HepG2 (cell line): ENCODE data around the gene STK40. TPM values are rescaled to one million over a fixed set of nuclear protein-coding genes. Genes with fewer than 3 reads are reported as not detected.

Source experiments
- KIAA2018 ChIP-seq: sonication (generic); formaldehyde crosslinking; IDR thresholded peaks from 2 replicates; pipeline ENCODE4 v1.5.0; 2020; ENCODE audit warnings: mild to moderate bottlenecking, missing genetic modification reagents, borderline replicate concordance
- KLF11 ChIP-seq: IDR thresholded peaks from 2 replicates; pipeline ENCODE4 v1.6.1; 2016; ENCODE audit warnings: missing compliant biosample characterization
- MYNN ChIP-seq: sonication (generic); formaldehyde crosslinking; IDR thresholded peaks from 2 replicates; pipeline ENCODE4 v1.4.0; 2020; ENCODE audit warnings: mild to moderate bottlenecking, low read depth, missing genetic modification reagents
- NFKBIZ ChIP-seq: IDR thresholded peaks from 2 replicates; pipeline ENCODE4 v1.6.1; 2018; ENCODE audit warnings: missing genetic modification reagents, missing compliant biosample characterization
- PBX2 ChIP-seq: IDR thresholded peaks from 2 replicates; pipeline ENCODE4 v1.6.1; 2016; ENCODE audit warnings: control low read depth
- ZNF17 ChIP-seq: sonication (generic); formaldehyde crosslinking; IDR thresholded peaks from 2 replicates; pipeline ENCODE4 v1.5.0; 2020; ENCODE audit warnings: mild to moderate bottlenecking, missing genetic modification reagents
- ZNF230 ChIP-seq: sonication (generic); formaldehyde crosslinking; IDR thresholded peaks from 2 replicates; pipeline ENCODE4 v1.4.0; 2020; ENCODE audit warnings: mild to moderate bottlenecking, missing genetic modification reagents
- ZNF251 ChIP-seq: sonication (generic); formaldehyde crosslinking; IDR thresholded peaks from 2 replicates; pipeline ENCODE4 v1.9.0; 2021; ENCODE audit warnings: mild to moderate bottlenecking, missing genetic modification reagents
- ZNF281 ChIP-seq: sonication (generic); formaldehyde crosslinking; IDR thresholded peaks from 2 replicates; pipeline ENCODE4 v1.4.0; 2020; ENCODE audit warnings: missing genetic modification reagents, borderline replicate concordance
- ZNF691 ChIP-seq: sonication (generic); formaldehyde crosslinking; IDR thresholded peaks from 2 replicates; pipeline ENCODE4 v1.4.0; 2020; ENCODE audit warnings: missing genetic modification reagents, low read depth, mild to moderate bottlenecking, borderline replicate concordance
- ZNF761 ChIP-seq: sonication (generic); formaldehyde crosslinking; conservative IDR thresholded peaks from 2 replicates; pipeline ENCODE4 v1.4.0; 2020; ENCODE audit warnings: mild to moderate bottlenecking, missing genetic modification reagents
- polyA plus RNA-seq, 8 experiments: library from polyadenylated mRNA; depleted of rRNA in 3 of 8; stranded (reverse) in 7 of 8; unstranded in 1 of 8; fragments of >200 nt; fragmentation: Illumina TruSeq in 4 of 8; extraction: Trizol in 4 of 8; gene quantifications; 2 replicates each; pipeline versions ENCODE4 v1.2.1 to v1.2.3, GENCODE V29; 2011 to 2016; ENCODE audit warnings: low read depth in 4 of 8, missing spikeins in 1 of 8, mixed read lengths in 1 of 8; ENCODE audit not compliant: insufficient read depth in 1 of 8
- total RNA-seq, 5 experiments: library from RNA; depleted of rRNA; stranded (reverse); fragments of >200 nt; fragmentation: Illumina TruSeq; extraction: Trizol; gene quantifications; 2 replicates each; pipeline ENCODE4 v1.2.3, GENCODE V29; 2016; ENCODE audit warnings: low read depth in 1 of 5
- TF ChIP-seq, protein P1 (sequence below): sonication (generic); formaldehyde crosslinking; IDR thresholded peaks from 2 replicates; pipeline ENCODE4 v1.8.1; 2022; ENCODE audit warnings: low read depth, mild to moderate bottlenecking, missing genetic modification reagents

Gene STK40
- total and polyA plus RNA-seq, 2 of the 13 experiments (the other 11 are each of a cell fraction or from before 2014, with no cell fraction given): 33.8 to 35.1 TPM

GRCh38 chr1:36400825-36401601 is 15.3 kb upstream of the STK40 start (continued):
- TF ChIP-seq, protein P1, sequence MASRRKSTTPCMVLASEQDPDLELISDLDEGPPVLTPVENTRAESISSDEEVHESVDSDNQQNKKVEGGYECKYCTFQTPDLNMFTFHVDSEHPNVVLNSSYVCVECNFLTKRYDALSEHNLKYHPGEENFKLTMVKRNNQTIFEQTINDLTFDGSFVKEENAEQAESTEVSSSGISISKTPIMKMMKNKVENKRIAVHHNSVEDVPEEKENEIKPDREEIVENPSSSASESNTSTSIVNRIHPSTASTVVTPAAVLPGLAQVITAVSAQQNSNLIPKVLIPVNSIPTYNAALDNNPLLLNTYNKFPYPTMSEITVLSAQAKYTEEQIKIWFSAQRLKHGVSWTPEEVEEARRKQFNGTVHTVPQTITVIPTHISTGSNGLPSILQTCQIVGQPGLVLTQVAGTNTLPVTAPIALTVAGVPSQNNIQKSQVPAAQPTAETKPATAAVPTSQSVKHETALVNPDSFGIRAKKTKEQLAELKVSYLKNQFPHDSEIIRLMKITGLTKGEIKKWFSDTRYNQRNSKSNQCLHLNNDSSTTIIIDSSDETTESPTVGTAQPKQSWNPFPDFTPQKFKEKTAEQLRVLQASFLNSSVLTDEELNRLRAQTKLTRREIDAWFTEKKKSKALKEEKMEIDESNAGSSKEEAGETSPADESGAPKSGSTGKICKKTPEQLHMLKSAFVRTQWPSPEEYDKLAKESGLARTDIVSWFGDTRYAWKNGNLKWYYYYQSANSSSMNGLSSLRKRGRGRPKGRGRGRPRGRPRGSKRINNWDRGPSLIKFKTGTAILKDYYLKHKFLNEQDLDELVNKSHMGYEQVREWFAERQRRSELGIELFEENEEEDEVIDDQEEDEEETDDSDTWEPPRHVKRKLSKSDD: 0 out of 2 replicates have a peak, but pooled peaks have one; percentile 16
- peak; percentile 26; the same call in 1 of the 2 replicates for TF ChIP-seq ZNF281 (CRISPR knock-in tag)
- TF ChIP-seq ZNF761: no peak
- no peak for TF ChIP-seq ZNF251 (CRISPR knock-in tag)
- TF ChIP-seq ZNF691 (CRISPR knock-in tag): no peak; the same call in 1 of the 2 replicates
- TF ChIP-seq KLF11: no peak
- no peak for TF ChIP-seq PBX2
- no peak for TF ChIP-seq ZNF17 (CRISPR knock-in tag)
- TF ChIP-seq ZNF230: no peak
- peak; percentile 27; the same call in 1 of the 2 replicates for TF ChIP-seq NFKBIZ
- TF ChIP-seq MYNN: no peak
- no peak for TF ChIP-seq KIAA2018 (CRISPR knock-in tag)
